Activated naive CD4-positive, alpha-beta T cell treated with anti-CD3 and anti-CD28 coated beads for 36 hours (primary cell): Measurements from ENCODE around the gene MEST. TPM values are rescaled to one million over a fixed set of nuclear protein-coding genes. Genes with fewer than 3 reads are reported as not detected.
"Not testable (repeated sequence)": the region's sequence is repeated elsewhere in the genome, so short reads cannot be mapped to it uniquely, and the experiment has no call there.

Experiments
- CTCF ChIA-PET: fragments of 350-600 bp; sonication (Branson Sonifier 250); formaldehyde crosslinking; loops from one replicate; lab custom pipeline; 2021; ENCODE audit warnings: antibody characterized with exemption; lab: Charles Lee
- DNase-seq: peaks from one replicate; pipeline ENCODE4 v3.0.0-alpha.2; 2020
- H3K27ac Mint-ChIP-seq: one replicate; pipeline ENCODE4 v1.8.0; 2021; ENCODE audit warnings: mild to moderate bottlenecking, mixed read lengths
- H3K27me3 Mint-ChIP-seq: one replicate; pipeline ENCODE4 v1.8.0; 2021; ENCODE audit warnings: low read depth, mixed read lengths
- H3K36me3 Mint-ChIP-seq: one replicate; pipeline ENCODE4 v1.8.0; 2021; ENCODE audit warnings: low read depth, mixed read lengths
- H3K4me1 Mint-ChIP-seq: one replicate; pipeline ENCODE4 v1.8.0; 2021; ENCODE audit warnings: low read depth, mixed read lengths
- H3K4me3 Mint-ChIP-seq: one replicate; pipeline ENCODE4 v1.8.0; 2021; ENCODE audit warnings: mild to moderate bottlenecking, moderate library complexity, mixed read lengths
- H3K9me3 Mint-ChIP-seq: one replicate; pipeline ENCODE4 v1.8.0; 2021; ENCODE audit warnings: mixed read lengths
- intact Hi-C: fragments of 100-400 bp; cut with micrococcal nuclease; formaldehyde crosslinking; loops from one replicate; pipeline ENCODE4 v1.15.1; 2023
- total RNA-seq, 2 experiments: library from RNA; stranded (reverse); gene quantifications; one replicate each; pipeline ENCODE4 v1.2.3, GENCODE V29; 2021

MEST gene, protein sequence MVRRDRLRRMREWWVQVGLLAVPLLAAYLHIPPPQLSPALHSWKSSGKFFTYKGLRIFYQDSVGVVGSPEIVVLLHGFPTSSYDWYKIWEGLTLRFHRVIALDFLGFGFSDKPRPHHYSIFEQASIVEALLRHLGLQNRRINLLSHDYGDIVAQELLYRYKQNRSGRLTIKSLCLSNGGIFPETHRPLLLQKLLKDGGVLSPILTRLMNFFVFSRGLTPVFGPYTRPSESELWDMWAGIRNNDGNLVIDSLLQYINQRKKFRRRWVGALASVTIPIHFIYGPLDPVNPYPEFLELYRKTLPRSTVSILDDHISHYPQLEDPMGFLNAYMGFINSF
- 1 to 10 TPM; 1.4 to 1.6 TPM for total RNA-seq

DNA sequence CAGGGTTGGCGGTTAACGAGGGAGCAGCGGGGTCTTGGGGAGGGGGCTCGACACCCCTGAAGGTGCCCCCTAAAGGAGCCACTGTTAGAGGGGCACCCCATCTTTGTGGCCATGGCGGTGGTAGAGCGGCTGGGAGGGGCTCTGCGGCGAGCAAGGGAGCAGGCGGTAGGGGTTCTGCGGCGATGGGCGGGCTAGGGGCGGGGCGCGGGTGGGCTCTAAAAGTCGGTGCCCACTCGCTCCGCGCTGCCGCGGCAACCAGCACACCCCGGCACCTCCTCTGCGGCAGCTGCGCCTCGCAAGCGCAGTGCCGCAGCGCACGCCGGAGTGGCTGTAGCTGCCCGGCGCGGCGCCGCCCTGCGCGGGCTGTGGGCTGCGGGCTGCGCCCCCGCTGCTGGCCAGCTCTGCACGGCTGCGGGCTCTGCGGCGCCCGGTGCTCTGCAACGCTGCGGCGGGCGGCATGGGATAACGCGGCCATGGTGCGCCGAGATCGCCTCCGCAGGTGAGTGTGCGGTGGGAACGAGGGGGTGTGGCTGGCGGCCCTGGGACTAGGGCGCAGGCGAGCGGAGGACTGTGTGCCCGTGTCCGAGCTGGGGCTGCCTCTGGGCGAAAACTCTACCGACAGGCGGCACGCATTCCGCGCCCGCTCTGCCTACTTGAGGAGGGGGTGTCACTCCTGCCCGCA, at the start of gene MEST:
Gene MEST, plus strand, starts transcription at position 245 of the 682 bp plus-strand sequence. Its CDS starts 229 bp downstream, at position 474.
- peaks cover 32% of the 10 kb centered on the region for H3K27me3 Mint-ChIP-seq
- CTCF ChIA-PET: interaction anchor here (0.7 to 1.1 kb wide), 2 partner anchors 174 to 250 kb away, joined by 3 read pairs; no protein-coding TSS in a partner anchor
- H3K36me3 Mint-ChIP-seq: peaks cover under 1% of the 10 kb centered on the region
- peak; percentile 8 for DNase-seq
- H3K27ac Mint-ChIP-seq: no peak within 1 kb of the TSS
- H3K4me1 Mint-ChIP-seq: peaks cover 12% of the 10 kb centered on the region
- no peaks in the 10 kb centered on the region for H3K9me3 Mint-ChIP-seq
- H3K4me3 Mint-ChIP-seq: peak within 1 kb of the TSS; percentile 64
- intact Hi-C loops: loop anchor here (10.0 kb wide), 1 partner anchor 203 kb away; no protein-coding TSS in a partner anchor

DNA sequence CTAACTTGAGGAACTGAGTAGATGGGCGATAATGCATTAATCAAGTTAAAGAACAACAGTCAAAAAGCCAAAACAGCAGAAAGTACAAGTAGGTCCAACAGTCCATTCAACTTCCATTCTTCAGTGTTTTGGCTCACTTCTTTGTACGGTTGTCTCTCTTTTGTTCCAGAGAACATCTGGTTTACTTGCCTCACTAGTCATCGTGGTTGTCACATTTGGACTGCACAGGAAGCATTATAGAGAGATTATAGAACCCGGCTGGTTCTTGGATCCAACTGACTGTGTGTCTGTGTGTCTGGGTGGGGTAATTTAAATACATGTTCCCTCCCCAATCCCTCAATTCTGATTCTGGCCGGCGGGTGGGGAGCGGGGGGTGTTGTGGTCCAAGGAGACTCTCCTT, 49.3 kb upstream of the MEST start:
- Mint-ChIP-seq H3K4me1 (peaks cover 47% of the 10 kb centered on the region), H3K27ac (no peak overlapping the region), H3K9me3 (peaks cover 2% of the 10 kb centered on the region), H3K27me3 (no peaks in the 10 kb centered on the region), H3K36me3 (peaks cover 2% of the 10 kb centered on the region), H3K4me3 (no peak overlapping the region)
- intact Hi-C loops: loop anchor here (5.0 to 10.0 kb wide), 6 partner anchors 45 to 665 kb away; partner anchors contain the start of genes KLHDC10 and UBE2H
- CTCF ChIA-PET: interaction anchor here (0.6 kb wide), 1 partner anchor 391 kb away, joined by 3 read pairs; no protein-coding TSS in a partner anchor
- DNase-seq: no peak

DNA sequence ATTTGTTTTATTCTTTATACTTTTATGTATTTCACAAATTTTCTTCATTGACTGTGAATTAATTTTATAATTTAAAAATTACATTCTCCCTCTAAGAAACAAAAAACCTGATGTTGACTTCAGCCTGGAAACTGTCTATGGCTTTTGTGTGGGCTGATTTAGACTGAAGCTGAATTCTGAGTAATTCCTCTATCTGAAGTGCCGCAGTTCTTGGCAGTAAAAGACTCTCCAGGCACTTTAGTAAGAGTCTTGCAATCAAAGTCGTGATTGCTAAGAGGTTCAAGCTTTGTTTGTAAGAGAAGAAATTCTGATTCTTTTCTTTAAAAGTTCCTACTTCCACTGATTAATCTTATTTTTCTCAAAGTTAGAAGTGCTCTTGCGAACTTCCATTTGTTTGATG, 47.7 kb upstream of the MEST start:
- CTCF ChIA-PET: no interaction called here
- peaks cover 3% of the 10 kb centered on the region for H3K36me3 Mint-ChIP-seq
- no peak for DNase-seq
- no peak overlapping the region for H3K27ac Mint-ChIP-seq
- peaks cover 2% of the 10 kb centered on the region for H3K9me3 Mint-ChIP-seq
- no peaks in the 10 kb centered on the region for H3K27me3 Mint-ChIP-seq
- H3K4me1 Mint-ChIP-seq: peaks cover 37% of the 10 kb centered on the region
- intact Hi-C loops: loop anchor here (5.0 to 10.0 kb wide), 6 partner anchors 43 to 663 kb away; partner anchors contain the start of genes KLHDC10 and UBE2H
- no peak overlapping the region for H3K4me3 Mint-ChIP-seq

DNA sequence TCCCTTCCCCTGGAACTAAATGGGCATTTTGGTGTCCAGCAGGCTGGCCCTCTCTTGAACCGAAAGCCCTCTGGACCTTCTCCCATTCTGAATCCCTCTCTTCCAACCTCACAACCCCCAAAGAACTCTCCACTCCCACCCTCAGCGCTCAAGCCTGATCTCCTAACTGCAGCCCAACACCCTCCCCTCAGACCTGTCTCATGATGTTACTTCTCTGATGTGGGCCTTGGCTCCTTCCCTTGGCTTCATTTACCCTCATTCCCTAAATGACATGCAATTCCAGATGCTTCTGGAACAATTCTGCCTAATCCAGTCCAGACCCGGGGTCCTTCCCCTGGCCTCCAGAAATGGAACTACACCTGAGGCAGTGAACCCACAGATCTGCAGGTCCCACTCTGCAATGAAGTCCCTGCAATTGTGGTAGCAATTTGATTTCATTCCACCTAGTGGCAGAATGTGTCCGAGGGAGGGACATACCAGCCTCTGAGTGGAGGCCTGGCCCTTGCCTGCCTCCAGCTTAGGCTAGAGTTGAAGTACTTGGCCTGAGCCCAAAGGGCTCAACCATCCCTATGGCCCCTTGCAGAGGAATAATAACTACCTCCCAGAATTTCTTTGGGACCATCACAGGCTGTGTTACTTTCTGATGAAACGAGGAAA, 47.0 kb upstream of the MEST start:
- H3K36me3 Mint-ChIP-seq: peaks cover 3% of the 10 kb centered on the region
- H3K4me1 Mint-ChIP-seq: peaks cover 31% of the 10 kb centered on the region
- no peak for DNase-seq
- peaks cover 2% of the 10 kb centered on the region for H3K9me3 Mint-ChIP-seq
- H3K27ac Mint-ChIP-seq: no peak overlapping the region
- H3K27me3 Mint-ChIP-seq: no peaks in the 10 kb centered on the region
- H3K4me3 Mint-ChIP-seq: no peak overlapping the region
- intact Hi-C loops: loop anchor here (5.0 to 10.0 kb wide), 6 partner anchors 42 to 662 kb away; partner anchors contain the start of genes KLHDC10 and UBE2H
- CTCF ChIA-PET: interaction anchor here (0.6 kb wide), 1 partner anchor 1971 kb away, joined by 4 read pairs; no protein-coding TSS in a partner anchor

DNA sequence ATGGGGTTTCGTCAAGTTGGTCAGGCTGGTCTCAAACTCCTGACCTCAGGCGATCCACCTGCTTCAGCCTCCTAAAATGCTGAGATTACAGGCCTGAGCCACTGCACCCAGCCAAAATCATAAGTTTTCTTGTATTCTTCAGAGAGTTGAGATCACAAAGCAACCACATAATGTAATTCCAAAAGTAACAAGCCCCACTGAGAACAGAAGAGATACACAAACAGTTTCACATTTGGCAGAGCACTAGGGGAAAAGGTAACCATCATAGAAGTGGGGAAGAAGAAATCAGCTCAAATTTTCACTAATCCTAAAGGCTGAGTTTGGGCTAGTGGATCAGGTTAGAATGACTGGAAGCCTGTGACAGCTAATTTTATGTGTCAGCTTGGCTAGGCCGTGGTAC, 45.6 kb upstream of the MEST start:
- intact Hi-C loops: loop anchor here (1.0 to 10.0 kb wide), 2 partner anchors 169 to 491 kb away; partner anchors contain the start of gene UBE2H
- peaks cover 1% of the 10 kb centered on the region for H3K36me3 Mint-ChIP-seq
- CTCF ChIA-PET: interaction anchor here (0.7 to 0.9 kb wide), 2 partner anchors 43 to 230 kb away, joined by 3 read pairs; no protein-coding TSS in a partner anchor
- H3K27me3 Mint-ChIP-seq: no peaks in the 10 kb centered on the region
- no peak overlapping the region for H3K4me3 Mint-ChIP-seq
- H3K27ac Mint-ChIP-seq: peak overlapping the region; percentile 10
- peaks cover 29% of the 10 kb centered on the region for H3K4me1 Mint-ChIP-seq
- peak; percentile 20 for DNase-seq
- H3K9me3 Mint-ChIP-seq: peaks cover 2% of the 10 kb centered on the region

DNA sequence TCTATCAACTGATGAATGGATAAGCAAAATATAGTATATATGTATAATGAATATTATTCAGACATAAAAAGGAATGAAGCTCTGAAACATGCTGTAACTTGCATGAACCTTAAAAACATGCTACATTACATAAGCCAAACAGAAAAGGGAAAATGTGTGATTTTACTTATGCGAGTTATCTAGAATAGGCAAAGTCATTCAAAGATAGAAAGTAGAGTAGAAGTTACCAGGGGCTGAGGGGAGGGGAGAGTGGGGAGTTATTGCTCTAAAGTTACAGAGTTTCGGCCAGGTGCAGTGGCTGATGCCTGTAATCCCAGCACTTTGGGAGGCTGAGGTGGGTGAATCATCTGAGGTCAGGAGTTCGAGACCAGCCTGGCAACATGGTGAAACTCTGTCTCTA, 40.5 kb upstream of the MEST start:
- H3K27ac Mint-ChIP-seq, intact Hi-C loops, H3K4me1 Mint-ChIP-seq, DNase-seq, H3K9me3 Mint-ChIP-seq, H3K27me3 Mint-ChIP-seq, H3K36me3 Mint-ChIP-seq, H3K4me3 Mint-ChIP-seq, CTCF ChIA-PET: not testable (repeated sequence)

DNA sequence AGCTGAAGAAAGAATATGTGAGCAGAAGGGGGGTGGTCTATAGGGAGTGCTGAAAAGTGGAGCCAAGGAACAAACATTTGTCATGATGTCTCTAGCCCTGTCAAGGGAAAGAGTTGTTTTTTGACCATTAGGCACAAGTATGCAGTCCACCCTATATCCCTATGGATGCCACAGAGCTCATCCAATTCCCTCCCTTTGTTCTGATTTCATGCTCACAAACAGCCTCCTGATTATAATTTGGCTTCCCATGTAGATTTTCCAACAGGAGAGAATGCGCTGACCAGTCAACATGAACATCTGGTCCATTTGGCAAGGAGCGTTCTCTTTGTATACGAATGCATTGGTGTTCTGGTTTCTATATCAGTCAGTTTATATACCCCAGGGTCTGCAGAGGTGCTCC, 38.9 kb upstream of the MEST start:
- Mint-ChIP-seq H3K36me3 (peaks cover 1% of the 10 kb centered on the region), H3K9me3 (peaks cover 2% of the 10 kb centered on the region), H3K27ac (no peak overlapping the region), H3K27me3 (no peaks in the 10 kb centered on the region), H3K4me3 (no peak overlapping the region), H3K4me1 (peaks cover 3% of the 10 kb centered on the region)
- intact Hi-C loops: no loop called here
- DNase-seq: no peak
- CTCF ChIA-PET: interaction anchor here (0.6 to 1.7 kb wide), 3 partner anchors 51 to 305 kb away, joined by 5 to 7 read pairs (median 5); no protein-coding TSS in a partner anchor

DNA sequence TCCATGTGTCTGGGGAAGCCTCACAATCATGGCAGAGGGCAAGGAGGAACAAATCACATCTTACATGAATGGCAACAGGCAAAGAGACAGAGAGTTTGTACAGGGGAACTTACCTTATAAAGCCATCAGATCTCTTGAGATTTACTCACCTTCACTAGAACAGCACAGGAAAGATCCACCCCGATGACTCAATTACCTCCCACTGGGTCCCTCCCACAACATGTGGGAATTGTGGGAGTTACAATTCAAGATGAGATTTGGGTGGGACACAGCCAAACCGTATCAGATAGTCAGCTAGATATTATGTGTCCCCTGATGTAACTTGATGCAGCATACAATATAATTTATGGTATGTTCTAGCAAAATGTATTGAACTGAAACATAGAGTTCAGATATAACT, 36.9 kb upstream of the MEST start:
- Mint-ChIP-seq H3K4me1 (peaks cover 12% of the 10 kb centered on the region), H3K27ac (no peak overlapping the region), H3K9me3 (peaks cover 13% of the 10 kb centered on the region), H3K36me3 (peaks cover 3% of the 10 kb centered on the region), H3K4me3 (no peak overlapping the region), H3K27me3 (no peaks in the 10 kb centered on the region)
- CTCF ChIA-PET: no interaction called here
- intact Hi-C loops: no loop called here
- DNase-seq: no peak

DNA sequence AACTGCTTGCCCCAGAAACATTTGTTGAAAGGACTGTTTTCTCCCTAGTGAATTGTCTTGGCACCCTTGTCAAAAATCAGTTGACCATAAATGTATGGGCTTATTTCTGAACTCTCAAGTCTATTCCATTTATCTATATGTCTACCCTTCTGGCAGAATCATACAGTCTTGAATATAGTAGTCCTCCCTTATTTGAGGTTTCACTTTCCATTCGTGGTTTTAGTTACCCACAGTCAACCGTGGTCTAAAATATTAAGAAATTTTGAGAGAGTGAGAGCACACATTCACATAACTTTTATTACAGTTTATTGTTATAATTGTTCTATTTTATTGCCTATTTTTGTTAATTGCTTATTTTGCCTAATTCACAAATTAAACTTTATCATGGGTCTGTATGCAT, 33.6 kb upstream of the MEST start:
- Mint-ChIP-seq H3K4me1 (peaks cover 12% of the 10 kb centered on the region), H3K27ac (no peak overlapping the region), H3K9me3 (peaks cover 14% of the 10 kb centered on the region), H3K36me3 (peaks cover 3% of the 10 kb centered on the region), H3K27me3 (no peaks in the 10 kb centered on the region), H3K4me3 (peak overlapping the region; percentile 5)
- DNase-seq: no peak
- CTCF ChIA-PET: no interaction called here
- intact Hi-C loops: no loop called here

DNA sequence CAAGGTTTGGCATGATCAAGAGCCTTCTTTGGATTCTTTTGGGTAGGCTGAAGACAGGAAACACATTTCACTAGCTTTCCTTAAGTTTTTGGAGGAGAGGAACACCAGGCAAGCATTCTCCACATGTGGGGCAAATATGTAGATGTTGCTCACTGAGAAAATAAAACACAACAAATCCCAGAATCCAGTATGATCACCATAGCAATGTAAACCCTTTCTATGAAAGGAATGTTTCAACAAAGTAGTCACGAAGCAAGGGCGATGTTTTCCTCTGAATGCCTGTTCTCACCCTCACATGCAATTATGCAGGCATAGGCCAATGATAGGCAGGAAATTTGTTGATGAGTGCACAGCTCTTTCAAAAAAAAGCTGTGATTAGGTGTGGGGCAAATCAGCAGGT, 30.6 kb upstream of the MEST start:
- Mint-ChIP-seq H3K9me3 (peaks cover 14% of the 10 kb centered on the region), H3K36me3 (peaks cover 3% of the 10 kb centered on the region), H3K4me3 (no peak overlapping the region), H3K27ac (no peak overlapping the region), H3K27me3 (no peaks in the 10 kb centered on the region), H3K4me1 (peaks cover 9% of the 10 kb centered on the region)
- DNase-seq: no peak
- CTCF ChIA-PET: no interaction called here
- intact Hi-C loops: no loop called here

DNA sequence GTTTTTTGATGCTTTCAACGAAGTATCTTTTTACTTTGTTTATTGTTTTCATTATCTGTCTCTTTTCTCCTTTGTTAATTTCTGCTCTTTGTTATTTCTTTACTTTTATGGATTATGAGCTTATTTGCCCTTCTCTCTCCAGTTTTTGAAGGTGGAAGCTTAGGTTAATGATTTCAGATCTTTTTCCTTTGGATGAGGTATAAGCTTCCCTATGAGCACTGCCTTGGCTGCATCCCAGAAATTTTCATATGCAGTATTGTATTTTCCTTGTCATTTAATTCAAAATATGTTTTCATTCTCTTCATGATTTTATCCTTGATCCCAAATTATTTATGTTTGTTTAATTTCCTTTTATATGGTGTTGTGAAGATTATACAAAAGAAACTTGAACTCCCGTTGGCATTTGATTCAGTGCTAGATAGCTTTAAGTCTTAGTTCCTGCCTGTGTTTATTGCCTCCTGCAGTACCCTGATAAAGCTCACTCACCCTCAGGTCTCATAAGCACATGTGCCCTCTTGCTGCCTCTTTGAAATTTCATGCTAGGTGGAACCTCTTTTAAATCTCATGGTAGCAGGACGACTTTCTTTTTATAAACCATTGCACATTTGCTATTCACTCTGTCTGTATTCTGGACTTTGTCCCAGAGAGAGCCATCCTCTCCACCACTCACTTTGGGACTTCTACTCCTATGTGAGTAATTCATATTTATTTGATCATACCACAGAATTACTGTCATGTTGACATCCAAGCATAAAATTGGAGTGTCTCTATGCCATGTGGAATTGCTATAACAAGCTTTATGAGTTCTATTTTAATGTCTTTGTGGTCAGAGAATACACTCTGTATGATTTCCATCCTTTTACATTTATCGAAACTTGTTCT, 28.1 kb upstream of the MEST start:
- peaks cover 12% of the 10 kb centered on the region for H3K9me3 Mint-ChIP-seq
- peaks cover 3% of the 10 kb centered on the region for H3K36me3 Mint-ChIP-seq
- H3K4me3 Mint-ChIP-seq: no peak overlapping the region
- peaks cover 2% of the 10 kb centered on the region for H3K4me1 Mint-ChIP-seq
- CTCF ChIA-PET: no interaction called here
- intact Hi-C loops: no loop called here
- DNase-seq: no peak
- no peaks in the 10 kb centered on the region for H3K27me3 Mint-ChIP-seq
- H3K27ac Mint-ChIP-seq: no peak overlapping the region
